ENCODE results near the gene ARID1B. TPM values are rescaled to one million over a fixed set of nuclear protein-coding genes. Genes with fewer than 3 reads are reported as not detected.

Gene ARID1B
- total and polyA plus RNA-seq, 2 of the 4 experiments (the other 2 are of a cell fraction) = 14.5 to 20.1 TPM

DNA sequence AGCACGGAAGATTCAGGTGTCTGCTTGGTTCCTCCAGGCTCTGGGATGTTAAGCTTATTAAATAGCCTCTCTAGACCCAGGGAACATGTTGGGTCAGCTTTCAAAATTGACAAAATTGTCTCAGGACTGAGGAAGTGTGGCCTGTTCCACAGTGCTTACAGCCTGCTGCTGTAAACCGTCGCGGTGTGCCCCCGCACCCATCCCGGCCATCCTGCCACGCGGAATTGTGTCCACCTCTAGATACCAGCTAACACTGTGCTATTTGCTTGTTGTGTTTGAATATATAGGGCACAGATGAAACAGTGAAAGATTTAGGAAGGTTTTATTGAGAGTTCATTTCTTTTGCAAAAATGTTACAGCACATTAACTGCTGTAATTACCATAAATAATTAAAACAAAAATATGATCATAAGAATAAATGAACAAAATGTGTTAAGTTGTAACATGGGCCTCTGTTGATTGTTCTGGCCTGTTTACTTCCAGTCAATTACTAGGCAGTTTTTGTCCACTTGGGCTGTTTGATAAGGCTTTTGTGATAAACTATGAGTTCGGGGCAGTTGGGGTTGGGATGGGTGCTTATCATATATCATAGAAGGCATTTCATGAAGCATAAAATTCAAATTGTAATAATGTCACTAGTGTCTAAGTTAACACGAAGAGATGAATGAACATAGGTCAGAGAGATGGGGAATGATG lies 77.4 kb downstream of the ARID1B start:
- no peak for TF ChIP-seq BHLHE40 (IDR thresholded peaks at IDR 0.05; ENCODE audit: low read depth, low read length)
- no peak for TF ChIP-seq RAD21 (IDR thresholded peaks at IDR 0.05; ENCODE audit: low read length)
- TF ChIP-seq, protein P1, sequence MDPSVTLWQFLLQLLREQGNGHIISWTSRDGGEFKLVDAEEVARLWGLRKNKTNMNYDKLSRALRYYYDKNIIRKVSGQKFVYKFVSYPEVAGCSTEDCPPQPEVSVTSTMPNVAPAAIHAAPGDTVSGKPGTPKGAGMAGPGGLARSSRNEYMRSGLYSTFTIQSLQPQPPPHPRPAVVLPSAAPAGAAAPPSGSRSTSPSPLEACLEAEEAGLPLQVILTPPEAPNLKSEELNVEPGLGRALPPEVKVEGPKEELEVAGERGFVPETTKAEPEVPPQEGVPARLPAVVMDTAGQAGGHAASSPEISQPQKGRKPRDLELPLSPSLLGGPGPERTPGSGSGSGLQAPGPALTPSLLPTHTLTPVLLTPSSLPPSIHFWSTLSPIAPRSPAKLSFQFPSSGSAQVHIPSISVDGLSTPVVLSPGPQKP (IDR thresholded peaks at IDR 0.05; ENCODE audit: borderline replicate concordance, low read depth, low read length) = no peak
- TF ChIP-seq, protein P2, sequence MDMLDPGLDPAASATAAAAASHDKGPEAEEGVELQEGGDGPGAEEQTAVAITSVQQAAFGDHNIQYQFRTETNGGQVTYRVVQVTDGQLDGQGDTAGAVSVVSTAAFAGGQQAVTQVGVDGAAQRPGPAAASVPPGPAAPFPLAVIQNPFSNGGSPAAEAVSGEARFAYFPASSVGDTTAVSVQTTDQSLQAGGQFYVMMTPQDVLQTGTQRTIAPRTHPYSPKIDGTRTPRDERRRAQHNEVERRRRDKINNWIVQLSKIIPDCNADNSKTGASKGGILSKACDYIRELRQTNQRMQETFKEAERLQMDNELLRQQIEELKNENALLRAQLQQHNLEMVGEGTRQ (IDR thresholded peaks at IDR 0.05; ENCODE audit: low read depth, low read length) = no peak
- TF ChIP-seq NFE2L2 (IDR thresholded peaks at IDR 0.05; ENCODE audit: low read depth, low read length) = no peak
- TF ChIP-seq, protein P3, sequence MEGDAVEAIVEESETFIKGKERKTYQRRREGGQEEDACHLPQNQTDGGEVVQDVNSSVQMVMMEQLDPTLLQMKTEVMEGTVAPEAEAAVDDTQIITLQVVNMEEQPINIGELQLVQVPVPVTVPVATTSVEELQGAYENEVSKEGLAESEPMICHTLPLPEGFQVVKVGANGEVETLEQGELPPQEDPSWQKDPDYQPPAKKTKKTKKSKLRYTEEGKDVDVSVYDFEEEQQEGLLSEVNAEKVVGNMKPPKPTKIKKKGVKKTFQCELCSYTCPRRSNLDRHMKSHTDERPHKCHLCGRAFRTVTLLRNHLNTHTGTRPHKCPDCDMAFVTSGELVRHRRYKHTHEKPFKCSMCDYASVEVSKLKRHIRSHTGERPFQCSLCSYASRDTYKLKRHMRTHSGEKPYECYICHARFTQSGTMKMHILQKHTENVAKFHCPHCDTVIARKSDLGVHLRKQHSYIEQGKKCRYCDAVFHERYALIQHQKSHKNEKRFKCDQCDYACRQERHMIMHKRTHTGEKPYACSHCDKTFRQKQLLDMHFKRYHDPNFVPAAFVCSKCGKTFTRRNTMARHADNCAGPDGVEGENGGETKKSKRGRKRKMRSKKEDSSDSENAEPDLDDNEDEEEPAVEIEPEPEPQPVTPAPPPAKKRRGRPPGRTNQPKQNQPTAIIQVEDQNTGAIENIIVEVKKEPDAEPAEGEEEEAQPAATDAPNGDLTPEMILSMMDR (conservative IDR thresholded peaks at IDR 0.05; ENCODE audit: low read depth, low read length) = no peak
- no peak for TF ChIP-seq CEBPB (IDR thresholded peaks at IDR 0.05; ENCODE audit: low read depth, low read length)
- TF ChIP-seq FOS (IDR thresholded peaks at IDR 0.05; ENCODE audit: low read depth, low read length) = no peak
- no peak for TF ChIP-seq MAFK (IDR thresholded peaks at IDR 0.05; ENCODE audit: low read depth, low read length)
- no peak for TF ChIP-seq MAZ (IDR thresholded peaks at IDR 0.05; ENCODE audit: borderline replicate concordance, low read depth, low read length)
- Histone ChIP-seq H4K8ac (ENCODE audit: low read depth in 2 of 2, low read length in 2 of 2) (no peak overlapping the region), H3K18ac (ENCODE audit: low read depth, low read length) (no peak overlapping the region), H3K36me3 (ENCODE audit: control insufficient read depth, insufficient read depth, low read length) (no peaks in the 10 kb centered on the region), H2BK120ac (ENCODE audit: low read depth, low read length) (no peak overlapping the region), H3K4me1 (ENCODE audit: control insufficient read depth, insufficient read depth, low read length) (0 out of 2 replicates have a peak, but pooled peaks cover 2% of the 10 kb centered on the region), H3K27ac (ENCODE audit: insufficient read depth, low read length) (no peak overlapping the region), H3K4me3 (ENCODE audit: insufficient read depth, low read depth, low read length) (no peak overlapping the region), H3K4ac (ENCODE audit: low read depth, low read length) (no peak overlapping the region), H3K79me1 (ENCODE audit: low read depth in 1 of 2, low read length in 2 of 2) (peaks cover 25 to 71% of the 10 kb centered on the region in 2 experiments), H2BK15ac (ENCODE audit: low read depth, low read length) (no peak overlapping the region), H2BK5ac (ENCODE audit: low read depth, low read length, poor library complexity, severe bottlenecking) (no peak overlapping the region), H3K56ac (ENCODE audit: extremely low read depth, insufficient read depth, low read length) (no peak overlapping the region), H3K14ac (replicated peaks; ENCODE audit: low read depth, low read length) (no peak overlapping the region), H3K9ac (ENCODE audit: low read depth, low read length) (no peak overlapping the region), H2BK20ac (ENCODE audit: low read depth, low read length) (no peak overlapping the region), H3K23ac (ENCODE audit: low read depth, low read length) (no peak overlapping the region), H3K9me3 (ENCODE audit: control insufficient read depth, insufficient read depth, low read length) (no peaks in the 10 kb centered on the region), H2AK9ac (replicated peaks; ENCODE audit: low read depth, low read length, poor library complexity) (no peak overlapping the region), H2AK5ac (ENCODE audit: low read depth, low read length) (no peak overlapping the region), H4K5ac (ENCODE audit: low read depth, low read length) (no peak overlapping the region), H3K9me1 (ENCODE audit: insufficient read depth, low read length) (peaks cover 15% of the 10 kb centered on the region; the same call in 1 of the 2 replicates), H3K27me3 (ENCODE audit: control insufficient read depth, insufficient read depth, low read length) (no peaks in the 10 kb centered on the region), H4K91ac (ENCODE audit: insufficient read depth, low read depth, low read length) (no peak overlapping the region), H3K4me2 (ENCODE audit: low read depth, low read length) (no peak overlapping the region), H2AFZ (replicated peaks; ENCODE audit: low read length, poor library complexity) (no peak overlapping the region), H4K20me1 (ENCODE audit: insufficient read depth, low read length) (peaks cover 76% of the 10 kb centered on the region)
- intact Hi-C loops (cut with micrococcal nuclease) = no loop called here
- ChIA-PET CTCF (interaction anchor here (0.6 kb wide), 1 partner anchor 17 kb away, joined by 7 read pairs; no protein-coding TSS in a partner anchor), POLR2A (ENCODE audit: unreplicated experiment) (no interaction called here)
- in situ Hi-C loops (cut with MboI; ENCODE audit: low sequenced_read_pairs) = no loop called here
- BruUV-seq (replicated peaks) = no TSS peak
- DNase-seq (no peak), ATAC-seq (ENCODE audit: low read depth) (no peak)
- dilution Hi-C loops (cut with HindIII; ENCODE audit: low sequenced_read_pairs, unreplicated experiment) = no loop called here
- WGBS, 2 experiments (ENCODE audit: extremely low coverage in 2 of 2, insufficient read length in 1 of 2) = no CpG with 5 or more reads among the region's 10 CpGs

All from IMR-90 (cell line).